ENCODE measurements around the gene DOCK2.
"Not testable (repeated sequence)": the region's sequence is repeated elsewhere in the genome, so short reads cannot be mapped to it uniquely, and the experiment has no call there.

The DOCK2 gene

DNA sequence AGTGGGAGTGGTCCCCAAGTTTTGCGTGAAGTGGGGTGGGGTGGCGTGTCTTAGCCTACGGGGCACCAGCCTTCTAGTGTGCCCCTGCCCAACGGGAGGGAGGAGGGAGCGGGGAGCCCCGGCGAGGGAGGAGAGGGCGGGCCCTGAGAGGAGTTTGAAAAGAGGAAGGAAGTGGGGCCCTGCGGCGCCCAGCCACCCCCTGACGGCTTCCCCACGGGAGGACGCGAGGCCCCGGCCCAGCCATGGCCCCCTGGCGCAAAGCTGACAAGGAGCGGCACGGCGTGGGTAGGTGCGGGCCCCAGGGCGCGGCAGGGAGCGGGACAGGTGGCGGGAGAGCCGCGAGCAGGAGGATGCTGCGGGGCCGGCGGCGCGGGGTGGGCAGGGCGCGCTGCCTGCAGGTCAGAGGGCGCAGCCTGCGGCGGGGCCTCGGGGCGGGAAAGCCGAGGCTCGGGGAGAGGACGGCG lies at the start of gene DOCK2:
Gene DOCK2 (plus strand): TSS at position 191 of the 464 bp plus-strand sequence. CDS start 52 bp downstream, at position 243.
- no peak for DNase-seq (ENCODE audit: low read depth)

DNA sequence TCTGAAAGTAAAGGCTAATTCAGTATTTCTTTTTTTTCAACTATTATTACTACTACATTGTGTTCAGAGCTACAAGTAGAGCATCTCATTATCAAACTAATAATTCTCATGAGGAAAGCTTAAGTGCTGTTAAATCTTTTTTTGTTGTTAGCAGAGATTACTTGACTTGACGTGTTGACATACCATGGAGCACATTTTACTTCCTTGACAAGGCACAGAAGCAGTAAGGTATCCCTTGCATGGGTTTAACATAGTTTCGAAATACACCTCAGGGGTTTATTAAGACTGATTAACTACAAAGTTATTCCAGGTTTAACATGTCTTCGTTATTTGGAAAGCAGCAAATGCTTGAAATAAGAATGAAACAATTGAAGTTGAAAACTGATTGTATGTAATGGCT lies 46.5 kb upstream of the DOCK2 start:
- no peak for DNase-seq (ENCODE audit: low read depth)

DNA sequence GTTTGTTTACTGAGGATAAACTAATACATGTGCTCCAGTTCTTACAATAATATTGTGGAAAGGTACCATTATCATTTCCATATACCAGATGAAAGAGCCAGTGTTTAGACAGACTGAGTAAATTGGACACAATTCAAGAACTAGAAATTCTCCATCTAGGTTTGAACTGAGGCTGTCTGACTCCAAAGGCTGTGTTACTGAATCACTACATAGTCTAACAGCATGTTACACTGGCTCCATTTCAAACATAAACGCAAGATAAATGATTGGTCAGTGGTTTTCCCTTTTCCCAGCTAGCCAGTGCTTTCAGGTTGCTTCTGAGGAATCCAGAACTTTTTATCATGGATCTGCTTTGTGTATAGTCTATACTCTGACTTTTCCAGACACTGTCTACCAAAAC lies 45.4 kb upstream of the DOCK2 start:
- DNase-seq (ENCODE audit: low read depth) = peak; percentile 62

DNA sequence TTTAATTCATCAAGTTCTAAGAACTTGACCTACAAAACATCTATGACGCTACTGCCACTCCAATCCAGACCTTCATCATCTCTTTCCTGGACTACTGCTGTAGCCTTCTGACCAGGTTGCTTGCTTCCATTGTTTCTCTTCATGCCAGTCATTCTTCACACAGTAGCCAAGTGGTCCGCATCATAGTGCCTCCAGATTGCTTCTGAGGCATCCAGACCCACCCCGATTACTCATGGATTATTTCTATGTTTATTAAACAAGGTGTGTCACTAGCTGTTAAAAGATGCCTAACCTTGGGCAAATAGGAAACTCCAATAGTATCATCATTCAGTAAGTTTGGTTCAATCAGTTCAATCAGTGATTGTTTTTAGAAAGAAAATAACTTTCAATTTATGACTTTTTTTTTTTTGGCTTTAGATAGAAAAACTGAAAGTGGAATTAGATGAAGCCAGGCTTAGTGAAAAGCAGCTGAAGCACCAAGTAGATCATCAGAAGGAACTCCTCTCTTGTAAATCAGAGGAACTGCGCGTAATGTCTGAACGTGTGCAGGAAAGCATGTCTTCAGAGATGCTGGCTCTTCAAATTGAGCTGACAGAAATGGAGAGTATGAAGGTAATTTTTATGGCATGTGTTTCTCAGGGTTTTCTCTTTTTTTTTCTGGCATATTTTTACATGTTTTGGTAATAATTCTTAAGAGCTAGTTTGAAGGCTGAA lies 44.0 kb upstream of the DOCK2 start:
- no peak for DNase-seq (ENCODE audit: low read depth)

DNA sequence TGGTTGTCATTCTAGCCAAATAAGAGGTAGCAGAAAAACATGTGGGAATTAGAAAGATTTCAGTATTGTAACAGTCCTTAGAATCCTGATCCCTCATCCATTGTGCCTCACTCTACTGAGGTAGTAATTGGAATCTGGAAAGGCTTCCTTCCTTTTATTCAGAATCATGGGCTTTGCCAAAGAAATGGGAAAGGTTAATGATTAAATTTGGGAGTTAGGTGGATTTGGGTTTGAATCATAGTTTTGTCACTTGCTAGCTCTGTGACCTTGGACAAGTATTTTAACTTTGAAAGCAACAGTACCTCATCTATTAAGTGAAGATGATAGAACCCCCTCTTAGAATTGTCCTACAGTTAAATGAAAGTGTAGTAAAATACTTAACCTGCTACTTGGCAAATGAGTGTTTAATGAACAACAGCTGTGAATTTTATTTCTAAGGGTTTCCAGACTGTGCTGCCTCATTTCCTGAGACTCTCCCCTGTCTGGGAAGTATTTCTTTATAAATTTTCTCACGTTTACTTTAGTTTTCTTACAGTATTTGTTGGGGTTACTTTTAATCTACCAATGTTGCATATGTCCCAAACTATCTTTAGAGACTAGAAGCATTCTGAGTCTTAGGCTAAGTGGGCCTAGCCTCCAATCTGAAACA lies 41.8 kb upstream of the DOCK2 start:
- DNase-seq (ENCODE audit: low read depth) = peak; percentile 60

DNA sequence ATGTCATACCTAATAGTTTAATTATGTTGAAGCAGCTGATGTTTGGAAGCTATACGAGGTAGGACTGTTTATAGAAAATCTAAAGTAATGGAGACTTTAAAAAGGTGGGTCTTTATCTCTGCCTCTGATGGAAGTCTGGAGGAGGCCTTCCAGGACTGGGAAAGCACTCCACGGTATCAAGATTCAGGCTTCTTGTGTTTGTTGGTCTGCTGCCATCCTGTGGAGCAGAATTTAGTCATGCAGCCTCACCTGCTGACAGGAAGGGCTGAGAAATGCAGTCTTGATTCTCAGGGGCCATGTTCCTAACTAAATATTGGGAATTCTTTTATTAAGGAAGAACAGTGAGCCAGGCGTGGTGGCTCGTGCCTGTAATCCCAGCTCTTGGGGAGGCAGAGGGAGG lies 37.6 kb upstream of the DOCK2 start:
- no peak for DNase-seq (ENCODE audit: low read depth)

DNA sequence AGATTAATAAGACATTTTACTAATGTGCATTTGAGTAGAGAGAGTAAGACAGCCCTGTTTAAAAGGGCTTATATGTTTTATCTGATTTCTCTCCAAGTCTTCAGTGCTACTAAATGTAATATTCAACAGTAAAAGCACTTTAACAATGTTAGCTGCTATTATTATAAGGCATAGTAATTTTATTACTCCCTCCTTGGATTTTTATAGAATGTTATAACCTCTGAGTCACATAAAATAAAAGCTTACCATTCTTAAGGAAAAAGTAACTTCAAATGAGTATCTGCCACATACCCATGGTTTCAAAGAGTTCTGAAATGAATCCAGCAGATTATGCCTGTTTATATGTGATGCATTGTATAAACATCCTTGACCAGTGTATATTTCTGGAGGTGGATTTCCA lies 34.5 kb upstream of the DOCK2 start:
- DNase-seq (ENCODE audit: low read depth) = peak; percentile 85

DNA sequence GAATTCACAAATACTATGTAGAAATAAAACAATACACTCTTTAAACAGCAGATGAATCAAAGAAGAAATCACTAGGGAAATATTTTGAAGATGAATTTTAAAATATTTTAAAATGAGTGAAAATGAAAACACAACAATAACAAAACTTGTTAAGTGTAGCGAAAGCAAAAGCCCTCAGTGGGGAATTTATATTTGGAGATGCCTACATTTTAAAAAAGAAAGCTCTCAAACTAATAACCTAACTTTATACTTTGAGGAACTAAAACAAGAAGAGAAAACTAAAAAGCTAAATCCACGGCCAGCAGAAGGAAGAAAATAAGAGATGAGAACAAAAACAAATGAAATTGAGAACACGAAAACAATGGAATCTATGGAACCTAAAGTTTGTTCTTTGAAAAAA lies 30.8 kb upstream of the DOCK2 start:
- no peak for DNase-seq (ENCODE audit: low read depth)

DNA sequence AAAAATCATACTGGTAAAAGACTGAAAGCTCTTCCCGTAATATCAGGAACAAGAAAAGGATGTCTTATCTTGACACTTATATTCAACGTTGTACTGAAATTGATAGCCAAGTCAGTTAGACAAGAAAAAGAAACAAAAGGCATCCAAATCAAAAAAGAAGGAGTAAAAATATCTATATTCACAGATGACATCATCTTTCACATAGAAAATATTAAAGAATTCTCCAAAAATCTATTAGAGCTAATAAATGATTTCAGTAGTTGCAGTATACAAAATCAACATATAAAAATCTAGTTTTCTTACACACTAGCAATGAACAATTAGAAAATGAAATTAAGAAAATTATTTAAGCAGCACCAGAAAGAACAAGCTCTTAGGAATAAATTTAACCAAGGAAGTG lies 29.2 kb upstream of the DOCK2 start:
- DNase-seq (ENCODE audit: low read depth) = no peak

DNA sequence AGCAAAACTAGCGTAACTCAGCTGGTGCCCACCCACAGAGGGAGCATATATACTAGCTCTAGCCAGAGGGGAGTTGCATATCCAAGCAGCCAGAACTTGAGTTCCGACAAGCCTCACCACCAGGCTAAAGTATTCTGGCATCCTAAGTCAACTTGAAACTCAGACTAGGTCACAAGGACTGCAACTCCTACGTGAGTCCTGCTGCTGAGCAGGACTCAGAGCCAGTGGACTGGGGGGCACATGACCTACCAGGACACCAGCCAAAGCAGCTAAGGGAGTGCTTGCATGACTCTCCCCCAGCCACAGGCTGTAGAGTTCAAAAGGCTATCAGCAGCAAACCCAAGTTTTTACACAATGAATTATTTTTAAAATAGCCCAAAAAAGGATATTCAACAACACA lies 27.4 kb upstream of the DOCK2 start:
- DNase-seq (ENCODE audit: low read depth) = no peak

DNA sequence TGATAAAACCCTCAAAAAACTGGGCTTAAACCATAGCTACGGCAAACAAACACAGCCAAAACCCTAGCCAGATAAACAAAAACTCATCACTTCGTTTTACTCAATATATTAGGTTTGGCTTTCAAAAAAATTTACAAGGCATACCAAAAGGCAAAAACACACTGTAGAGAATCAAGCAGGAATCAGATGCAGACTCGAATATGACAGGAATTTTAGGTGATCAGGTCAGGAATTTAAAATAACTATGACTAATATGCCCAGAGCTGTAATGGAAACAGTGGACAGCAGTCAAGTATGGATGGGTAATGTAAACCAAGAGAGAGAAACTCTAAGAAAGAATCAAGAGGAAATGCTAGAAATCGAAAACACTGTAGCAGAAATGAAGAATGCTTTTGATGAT lies 26.5 kb upstream of the DOCK2 start:
- peak; percentile 60 for DNase-seq (ENCODE audit: low read depth)

DNA sequence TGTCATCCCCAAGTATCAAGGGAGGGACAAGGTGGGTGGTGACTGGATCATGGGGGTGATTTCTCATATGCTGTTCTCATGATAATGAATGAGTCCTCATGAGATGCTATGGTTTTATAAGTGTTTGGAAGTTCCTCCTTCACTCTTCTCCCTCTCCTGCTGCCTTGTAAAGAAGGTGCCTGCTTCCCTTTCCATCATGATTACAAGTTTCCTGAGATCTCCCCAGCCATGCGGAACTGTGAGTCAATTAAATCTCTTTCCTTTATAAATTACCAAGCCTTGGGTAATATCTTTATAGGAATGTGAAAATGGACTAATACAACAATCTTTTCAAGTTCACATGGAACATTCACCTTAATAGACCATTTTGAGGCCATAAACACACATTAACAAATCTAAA lies 21.5 kb upstream of the DOCK2 start:
- DNase-seq (ENCODE audit: low read depth) = no peak

DNA sequence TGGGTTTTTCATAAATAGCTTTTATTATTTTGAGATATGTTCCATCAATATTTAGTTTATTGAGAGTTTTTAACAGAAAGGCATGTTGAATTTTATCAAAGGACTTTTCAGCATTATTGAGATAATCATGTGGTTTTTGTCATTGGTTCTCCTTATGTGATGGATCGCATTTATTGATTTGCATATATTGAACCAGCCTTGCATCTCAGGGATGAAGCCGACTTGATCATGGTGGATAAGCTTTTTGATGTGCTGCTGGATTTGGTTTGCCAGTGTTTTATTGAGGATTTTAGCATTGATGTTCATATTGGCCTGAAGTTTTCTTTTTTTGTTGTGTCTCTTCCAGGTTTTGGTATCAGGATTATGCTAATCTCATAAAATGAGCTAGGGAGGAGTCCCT lies 12.8 kb upstream of the DOCK2 start:
- DNase-seq (ENCODE audit: low read depth) = not testable (repeated sequence)

DNA sequence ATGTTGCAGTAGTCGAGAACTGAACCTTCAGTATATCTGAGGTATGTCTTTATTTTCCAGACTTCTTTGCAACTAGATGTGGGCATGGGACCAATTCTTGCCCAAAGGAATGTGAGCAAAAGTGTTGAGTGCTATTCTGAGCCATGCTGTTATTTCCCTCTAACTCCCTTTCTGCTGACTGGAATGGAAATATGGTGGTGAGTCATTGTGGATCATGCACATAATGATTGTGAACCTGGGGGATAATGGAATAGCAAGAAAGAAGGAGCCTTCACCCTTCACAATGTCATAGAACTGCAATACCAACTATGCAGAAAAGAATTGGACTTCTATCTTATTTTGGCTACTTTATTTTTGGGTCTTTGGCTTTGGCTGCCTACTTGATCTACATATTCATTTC lies 10.3 kb upstream of the DOCK2 start:
- peak; percentile 97 for DNase-seq (ENCODE audit: low read depth)

DNA sequence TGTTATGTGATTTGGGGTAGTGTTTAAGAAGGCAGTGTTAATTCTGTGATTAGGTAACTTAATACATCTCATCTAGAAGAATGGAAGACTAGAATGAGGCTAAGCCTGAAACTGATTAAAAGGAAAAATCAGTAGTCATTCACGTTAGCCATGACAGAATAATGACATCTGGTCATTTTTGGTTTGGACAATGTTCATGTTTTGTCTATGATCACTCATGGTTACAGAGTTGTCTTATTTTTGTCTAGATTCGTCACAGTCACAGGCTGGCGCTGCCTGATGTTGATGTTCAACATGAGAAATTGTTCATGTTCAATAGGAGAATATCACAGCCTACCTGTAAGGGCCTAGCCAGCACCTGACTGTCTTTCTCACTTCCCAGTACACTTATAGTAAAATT lies 9.5 kb upstream of the DOCK2 start:
- no peak for DNase-seq (ENCODE audit: low read depth)

DNA sequence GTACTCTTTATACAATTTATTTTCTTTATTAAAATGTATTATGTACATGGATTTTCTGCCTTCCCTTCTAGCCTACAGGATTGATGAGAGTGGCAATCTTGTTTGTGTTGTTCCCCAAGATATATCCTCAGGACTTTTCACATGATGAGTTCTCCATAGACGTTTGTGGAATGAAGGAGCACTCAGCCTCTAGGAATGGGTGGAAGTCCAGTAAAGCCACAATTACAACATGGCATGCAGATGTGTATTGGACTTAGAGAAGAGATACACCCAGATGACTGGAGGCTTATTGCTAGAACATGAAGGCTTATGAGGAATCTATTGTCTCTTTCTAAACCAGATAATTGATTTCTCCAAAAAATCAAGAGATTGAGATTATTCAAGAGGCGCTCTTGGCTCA lies 8.2 kb upstream of the DOCK2 start:
- peak; percentile 94 for DNase-seq (ENCODE audit: low read depth)

DNA sequence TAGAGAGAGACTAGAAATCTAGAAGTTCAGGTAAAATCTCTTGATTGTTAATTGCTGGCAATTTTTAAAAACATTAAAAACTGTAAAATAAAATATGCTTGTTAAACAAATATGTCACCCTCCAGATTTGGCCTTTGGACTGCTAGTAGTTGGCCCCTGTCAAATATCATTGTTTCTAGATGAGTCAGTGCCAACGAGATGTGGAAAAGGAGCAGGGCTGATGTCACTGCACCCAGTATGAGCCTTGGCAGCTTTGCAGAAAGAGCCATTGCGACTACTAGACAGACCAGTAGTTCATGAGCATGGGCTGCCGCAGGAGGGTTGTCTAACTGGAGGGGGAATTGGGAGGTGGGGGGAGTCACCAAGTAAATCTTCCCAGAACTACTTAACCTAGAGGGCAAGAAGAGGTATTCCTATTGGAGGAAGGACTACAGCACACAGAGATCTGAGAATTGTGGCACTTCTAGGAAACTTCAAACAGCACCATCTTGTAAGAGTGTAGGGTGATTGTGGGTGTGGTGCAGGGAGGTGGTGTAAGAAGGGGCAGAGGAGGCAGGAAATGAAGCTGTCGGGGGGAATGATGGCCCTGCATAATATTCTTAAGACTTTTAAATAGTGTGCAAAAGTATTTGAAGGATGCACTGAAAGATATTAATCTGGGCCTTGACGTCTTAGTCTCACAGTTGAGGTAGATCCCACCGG lies 7.1 kb upstream of the DOCK2 start:
- peak; percentile 95 for DNase-seq (ENCODE audit: low read depth)

DNA sequence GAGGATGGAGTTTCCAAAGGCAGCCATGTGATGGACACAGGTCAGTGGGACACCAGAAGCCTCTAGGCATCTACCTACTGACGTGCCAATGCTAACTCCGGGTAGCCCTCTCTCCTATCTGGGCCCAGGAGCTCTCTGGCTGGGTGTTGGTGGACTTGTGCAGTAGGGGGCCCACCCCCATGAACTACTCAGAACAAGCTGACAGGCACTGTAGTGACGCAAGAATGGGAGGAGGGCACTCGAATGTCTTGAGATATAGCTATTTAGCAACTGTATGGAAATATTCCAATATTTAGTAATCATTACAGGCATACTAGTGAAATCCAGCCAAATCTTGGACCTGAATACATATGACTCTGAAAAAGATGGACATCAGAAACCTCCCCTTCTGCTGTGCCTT lies 5.7 kb upstream of the DOCK2 start:
- no peak for DNase-seq (ENCODE audit: low read depth)

DNA sequence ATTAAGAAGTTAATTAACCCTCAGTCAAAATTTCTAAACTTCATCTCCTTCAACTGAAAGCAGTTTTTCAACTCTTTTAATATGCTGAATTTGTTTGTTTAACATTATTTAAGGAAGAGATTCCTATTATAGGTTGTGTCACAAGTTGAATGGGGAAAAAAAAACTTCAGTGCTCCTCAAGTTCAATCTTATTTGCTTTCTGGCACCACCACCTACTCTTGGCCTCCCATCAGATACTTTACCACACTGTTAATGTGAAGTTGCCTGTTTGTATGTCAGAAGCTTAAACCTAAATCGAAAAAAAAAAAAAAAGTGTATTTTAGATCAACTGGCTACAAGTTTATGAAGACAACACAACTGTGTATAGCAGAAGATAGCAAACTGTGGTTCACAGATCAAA lies 4.1 kb upstream of the DOCK2 start:
- no peak for DNase-seq (ENCODE audit: low read depth)

DNA sequence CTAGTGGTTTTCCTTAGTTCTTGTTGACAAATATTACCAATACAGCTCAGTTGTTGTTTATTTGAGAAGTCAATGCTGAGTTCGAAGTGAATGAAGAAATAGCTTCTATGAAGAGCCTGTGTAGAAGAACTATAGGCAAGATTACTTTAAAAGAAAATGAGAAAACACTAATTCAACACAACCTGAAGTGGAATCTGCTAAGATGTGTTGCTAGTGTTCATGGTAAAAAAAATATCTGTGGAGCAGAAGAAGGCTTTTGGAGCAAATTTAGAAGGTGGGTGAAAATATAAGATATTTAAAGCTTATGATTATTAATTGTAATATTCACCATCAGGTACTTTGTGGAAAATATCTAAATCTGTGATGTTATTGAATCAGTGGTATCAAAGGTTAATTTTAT lies 2.5 kb upstream of the DOCK2 start:
- no peak for DNase-seq (ENCODE audit: low read depth)

DNA sequence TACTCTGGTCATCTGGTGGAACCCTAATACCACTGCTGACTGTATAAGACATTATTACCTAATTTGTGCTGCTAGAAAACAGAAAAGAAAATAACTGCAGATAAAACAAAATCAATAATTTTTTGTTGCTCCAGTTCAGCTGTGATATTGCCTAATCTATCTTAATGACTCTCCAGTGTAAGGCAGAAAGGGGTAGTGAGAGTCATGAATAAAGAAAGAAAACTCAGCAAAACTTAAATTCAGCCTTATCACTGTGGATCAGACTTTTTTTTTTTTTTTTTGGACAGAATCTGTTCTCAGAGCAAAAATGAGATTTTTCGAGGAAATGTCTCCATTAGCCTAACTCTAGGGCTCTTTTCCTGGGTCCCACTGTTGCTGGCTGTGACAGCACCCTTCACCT lies 1.1 kb upstream of the DOCK2 start:
- no peak for DNase-seq (ENCODE audit: low read depth)

DNA sequence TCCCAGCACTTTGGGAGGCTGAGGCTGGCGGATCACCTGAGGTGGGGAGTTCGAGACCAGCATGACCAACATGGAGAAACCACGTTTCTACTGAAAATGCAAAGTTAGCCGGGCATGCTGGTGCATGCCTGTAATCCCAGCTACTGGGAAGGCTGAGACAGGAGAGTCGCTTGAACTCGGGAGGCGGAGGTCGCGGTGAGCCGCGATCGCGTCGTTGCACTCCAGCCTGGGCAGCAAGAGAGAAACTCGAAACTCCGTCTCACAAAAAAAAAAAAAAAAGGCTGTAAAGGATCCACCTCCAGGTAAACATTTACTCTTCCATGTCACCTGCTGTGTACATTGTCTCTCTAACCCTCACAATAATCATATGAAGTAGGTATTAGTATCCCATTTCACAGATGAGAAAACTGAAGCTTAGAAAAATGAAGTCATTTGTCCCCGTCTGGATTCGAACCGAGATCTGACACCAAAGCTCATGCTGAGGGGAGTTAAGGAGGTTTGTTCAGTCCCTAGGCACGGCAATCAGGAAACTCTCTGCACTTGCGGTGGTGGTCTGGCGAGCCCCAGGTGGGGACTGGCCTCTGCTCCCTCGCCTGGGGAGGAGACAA lies 494 bp upstream of the DOCK2 start:
- DNase-seq (ENCODE audit: low read depth) = no peak

DNA sequence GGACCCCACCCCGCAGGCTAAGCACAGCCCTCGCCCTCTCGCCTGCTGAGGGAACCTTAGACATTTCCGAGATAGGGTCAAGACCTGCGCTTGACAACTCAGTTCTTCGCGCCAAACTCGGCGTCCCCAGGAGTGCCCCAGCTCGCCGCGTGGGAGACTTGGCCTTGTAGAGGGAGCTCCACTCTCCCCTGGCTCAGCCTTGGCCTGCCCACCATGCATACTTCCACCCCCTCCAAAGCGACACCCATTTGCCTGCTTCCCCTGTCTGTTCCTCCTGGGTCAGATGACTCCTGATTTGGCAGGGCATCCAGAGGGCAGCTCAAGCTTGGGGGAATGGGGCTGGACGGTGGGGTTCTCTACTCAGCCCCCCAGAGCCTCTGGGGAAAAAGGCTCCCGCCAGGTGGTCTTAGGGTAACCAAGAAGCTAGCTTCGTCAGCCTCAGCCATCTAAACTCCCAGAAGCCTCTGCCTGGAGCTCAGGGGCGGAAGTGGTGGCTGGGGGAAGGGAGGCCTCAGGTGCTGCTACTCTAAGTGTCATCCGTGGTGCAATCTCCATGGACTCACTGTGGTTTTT lies 560 bp downstream of the DOCK2 start:
- DNase-seq (ENCODE audit: low read depth) = no peak
